HUES6 (cell line): ENCODE data around the gene PCDHA1.
A peak's percentile ranks its signal among the peaks of the same experiment; 100 is the strongest.
"Not testable (repeated sequence)": the region's sequence is repeated elsewhere in the genome, so short reads cannot be mapped to it uniquely, and the experiment has no call there.

Experiments used
- H3K27ac ChIP-seq: 2 replicates; pipeline ENCODE4 v1.7.0; 2013; ENCODE audit warnings: low read depth, mild to moderate bottlenecking, low read length, inconsistent platforms
- H3K27me3 ChIP-seq: 2 replicates; pipeline ENCODE4 v1.6.1; 2013; ENCODE audit warnings: low read length; ENCODE audit not compliant: control insufficient read depth, insufficient read depth
- H3K36me3 ChIP-seq: 2 replicates; pipeline ENCODE4 v1.6.1; 2013; ENCODE audit warnings: low read length; ENCODE audit not compliant: control insufficient read depth, insufficient read depth
- H3K4me1 ChIP-seq: 2 replicates; pipeline ENCODE4 v1.6.1; 2013; ENCODE audit warnings: low read length; ENCODE audit not compliant: control insufficient read depth, insufficient read depth
- H3K4me3 ChIP-seq: 2 replicates; pipeline ENCODE4 v1.5.1; 2013; ENCODE audit warnings: low read depth, low read length
- H3K9ac ChIP-seq: one replicate; pipeline ENCODE4 v1.6.1; 2013; ENCODE audit warnings: mild to moderate bottlenecking, low read length
- H3K9me3 ChIP-seq: 2 replicates; pipeline ENCODE4 v1.6.1; 2013; ENCODE audit warnings: low read depth, low read length; ENCODE audit not compliant: control insufficient read depth, insufficient read depth

PCDHA1 gene

DNA sequence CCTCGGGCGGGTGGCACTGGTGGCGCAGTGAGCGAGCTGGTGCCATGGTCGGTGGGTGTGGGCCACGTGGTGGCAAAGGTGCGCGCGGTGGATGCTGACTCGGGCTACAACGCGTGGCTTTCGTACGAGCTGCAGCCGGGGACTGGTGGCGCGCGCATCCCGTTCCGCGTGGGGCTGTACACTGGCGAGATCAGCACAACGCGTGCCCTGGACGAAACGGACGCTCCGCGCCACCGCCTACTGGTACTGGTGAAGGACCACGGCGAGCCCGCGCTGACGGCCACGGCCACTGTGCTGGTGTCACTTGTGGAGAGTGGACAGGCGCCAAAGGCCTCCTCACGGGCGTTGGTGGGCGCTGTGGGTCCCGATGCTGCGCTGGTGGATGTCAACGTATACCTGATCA, 22.9 kb downstream of the PCDHA1 start:
- no peaks in the 10 kb centered on the region for H3K4me1 ChIP-seq
- no peaks in the 10 kb centered on the region for H3K36me3 ChIP-seq
- no peak overlapping the region for H3K4me3 ChIP-seq
- no peaks in the 10 kb centered on the region for H3K27me3 ChIP-seq
- H3K9me3 ChIP-seq: 0 out of 2 replicates have a peak, but pooled peaks cover 2% of the 10 kb centered on the region
- no peak overlapping the region for H3K9ac ChIP-seq
- no peak overlapping the region for H3K27ac ChIP-seq

DNA sequence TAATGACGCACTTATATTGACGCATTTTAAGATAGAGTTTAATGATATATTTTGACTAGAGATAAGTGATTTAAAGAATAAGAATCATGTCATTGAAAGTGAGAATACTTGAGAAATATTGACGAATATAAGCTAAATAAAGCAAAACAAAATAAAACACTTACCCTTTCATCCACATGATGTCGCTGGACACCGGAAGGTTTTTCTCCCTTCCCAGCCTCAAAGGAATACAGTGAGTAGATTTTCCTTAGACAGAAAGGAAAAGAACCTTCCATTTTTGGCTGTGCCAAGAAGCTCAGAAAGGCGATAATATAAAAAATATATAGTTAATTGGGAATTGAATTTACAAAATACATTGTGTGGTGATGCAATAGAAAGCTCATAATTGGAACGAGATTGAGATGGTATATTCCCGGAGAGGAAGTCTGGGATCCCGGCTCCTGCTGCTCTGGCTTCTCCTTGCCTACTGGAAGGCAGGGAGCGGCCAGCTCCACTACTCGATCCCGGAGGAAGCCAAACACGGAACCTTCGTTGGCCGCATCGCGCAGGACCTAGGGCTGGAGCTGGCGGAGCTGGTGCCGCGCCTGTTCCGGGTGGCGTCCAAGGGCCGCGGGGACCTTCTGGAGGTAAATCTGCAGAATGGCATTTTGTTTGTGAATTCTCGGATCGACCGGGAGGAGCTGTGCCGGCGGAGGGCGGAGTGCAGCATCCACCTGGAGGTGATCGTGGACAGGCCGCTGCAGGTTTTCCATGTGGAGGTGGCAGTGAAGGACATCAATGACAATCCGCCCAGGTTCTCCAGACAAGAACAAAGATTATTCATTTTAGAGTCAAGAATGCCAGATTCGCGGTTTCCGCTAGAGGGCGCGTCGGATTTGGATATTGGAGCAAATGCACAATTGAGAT, 35.7 kb downstream of the PCDHA1 start, which contains the start of gene PCDHA5:
Gene PCDHA5 (plus strand): TSS at position 239 of the 906 bp plus-strand sequence.
- Histone ChIP-seq H3K4me1 (no peaks in the 10 kb centered on the region), H3K9ac (no peak within 1 kb of the TSS), H3K9me3 (peaks cover 5% of the 10 kb centered on the region; the same call in 1 of the 2 replicates), H3K36me3 (no peaks in the 10 kb centered on the region), H3K27ac (no peak within 1 kb of the TSS), H3K4me3 (peak within 1 kb of the TSS; percentile 38; the same call in 1 of the 2 replicates), H3K27me3 (no peaks in the 10 kb centered on the region)

DNA sequence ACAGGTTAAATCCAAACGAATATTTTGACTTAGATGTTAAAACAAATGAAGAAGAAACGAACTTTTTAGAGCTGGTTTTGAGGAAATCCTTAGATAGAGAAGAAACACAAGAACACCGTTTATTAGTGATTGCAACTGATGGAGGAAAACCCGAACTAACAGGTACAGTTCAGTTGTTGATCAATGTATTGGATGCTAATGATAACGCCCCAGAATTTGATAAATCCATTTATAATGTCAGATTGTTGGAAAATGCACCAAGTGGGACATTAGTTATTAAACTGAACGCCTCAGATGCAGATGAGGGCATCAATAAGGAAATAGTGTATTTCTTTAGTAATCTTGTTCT, 36.3 kb downstream of the PCDHA1 start:
- Histone ChIP-seq H3K9ac (no peak overlapping the region), H3K4me1 (no peaks in the 10 kb centered on the region), H3K4me3 (no peak overlapping the region), H3K9me3 (peaks cover 5% of the 10 kb centered on the region; the same call in 1 of the 2 replicates), H3K27me3 (no peaks in the 10 kb centered on the region), H3K36me3 (no peaks in the 10 kb centered on the region), H3K27ac (no peak overlapping the region)

DNA sequence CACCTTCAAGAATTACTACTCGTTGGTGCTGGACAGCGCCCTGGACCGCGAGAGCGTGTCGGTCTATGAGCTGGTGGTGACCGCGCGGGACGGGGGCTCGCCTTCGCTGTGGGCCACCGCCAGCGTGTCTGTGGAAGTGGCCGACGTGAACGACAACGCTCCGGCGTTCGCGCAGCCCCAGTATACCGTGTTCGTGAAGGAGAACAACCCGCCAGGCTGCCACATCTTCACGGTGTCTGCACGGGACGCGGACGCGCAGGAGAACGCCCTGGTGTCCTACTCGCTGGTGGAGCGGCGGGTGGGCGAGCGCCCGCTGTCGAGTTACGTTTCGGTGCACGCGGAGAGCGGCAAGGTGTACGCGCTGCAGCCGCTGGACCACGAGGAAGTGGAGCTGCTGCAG, 37.0 kb downstream of the PCDHA1 start:
- H3K4me3 ChIP-seq, H3K4me1 ChIP-seq, H3K9ac ChIP-seq, H3K27ac ChIP-seq, H3K27me3 ChIP-seq, H3K9me3 ChIP-seq, H3K36me3 ChIP-seq: not testable (repeated sequence)

DNA sequence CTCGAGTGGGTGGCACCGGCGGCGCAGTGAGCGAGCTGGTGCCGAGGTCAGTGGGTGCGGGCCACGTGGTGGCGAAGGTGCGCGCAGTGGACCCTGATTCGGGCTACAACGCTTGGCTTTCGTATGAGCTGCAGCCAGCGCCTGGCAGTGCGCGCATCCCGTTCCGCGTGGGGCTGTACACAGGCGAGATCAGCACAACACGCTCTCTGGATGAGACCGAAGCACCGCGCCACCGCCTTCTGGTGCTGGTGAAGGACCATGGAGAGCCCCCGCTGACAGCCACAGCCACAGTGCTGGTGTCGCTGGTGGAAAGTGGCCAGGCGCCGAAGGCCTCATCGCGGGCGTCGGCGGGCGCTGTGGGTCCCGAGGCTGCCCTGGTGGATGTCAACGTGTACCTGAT, 37.5 kb downstream of the PCDHA1 start:
- H3K4me3 ChIP-seq: no peak overlapping the region
- no peaks in the 10 kb centered on the region for H3K36me3 ChIP-seq
- no peak overlapping the region for H3K27ac ChIP-seq
- H3K9me3 ChIP-seq: peaks cover 5% of the 10 kb centered on the region; the same call in 1 of the 2 replicates
- no peaks in the 10 kb centered on the region for H3K4me1 ChIP-seq
- H3K27me3 ChIP-seq: no peaks in the 10 kb centered on the region
- H3K9ac ChIP-seq: no peak overlapping the region

- H3K27ac ChIP-seq: no peak within 1 kb of the TSS
- no peaks in the 10 kb centered on the region for H3K27me3 ChIP-seq
- H3K36me3 ChIP-seq: no peaks in the 10 kb centered on the region
- no peaks in the 10 kb centered on the region for H3K4me1 ChIP-seq
- H3K4me3 ChIP-seq: peak within 1 kb of the TSS; percentile 31; the same call in 1 of the 2 replicates
- peaks cover 5% of the 10 kb centered on the region; the same call in 1 of the 2 replicates for H3K9me3 ChIP-seq
- no peak within 1 kb of the TSS for H3K9ac ChIP-seq
Measured at GRCh38 chr5:140827704-140828361, 41.9 kb downstream of the PCDHA1 start, which contains the start of gene PCDHA6. Gene PCDHA6 (plus strand): TSS chr5:140827960. CDS start chr5:140828092, 132 bp downstream.

DNA sequence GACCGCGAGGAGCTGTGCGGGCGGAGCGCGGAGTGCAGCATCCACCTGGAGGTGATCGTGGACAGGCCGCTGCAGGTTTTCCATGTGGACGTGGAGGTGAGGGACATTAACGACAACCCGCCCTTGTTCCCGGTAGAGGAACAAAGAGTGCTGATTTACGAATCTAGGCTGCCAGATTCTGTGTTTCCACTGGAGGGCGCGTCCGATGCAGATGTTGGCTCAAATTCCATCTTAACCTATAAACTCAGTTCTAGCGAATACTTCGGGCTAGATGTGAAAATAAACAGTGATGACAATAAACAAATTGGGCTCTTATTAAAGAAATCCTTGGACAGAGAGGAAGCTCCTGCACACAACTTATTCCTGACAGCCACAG, 42.4 kb downstream of the PCDHA1 start:
- H3K27ac ChIP-seq: no peak overlapping the region
- peaks cover 5% of the 10 kb centered on the region; the same call in 1 of the 2 replicates for H3K9me3 ChIP-seq
- H3K4me3 ChIP-seq: no peak overlapping the region; the same call in 1 of the 2 replicates
- H3K4me1 ChIP-seq: no peaks in the 10 kb centered on the region
- H3K27me3 ChIP-seq: no peaks in the 10 kb centered on the region
- no peak overlapping the region for H3K9ac ChIP-seq
- H3K36me3 ChIP-seq: no peaks in the 10 kb centered on the region

DNA sequence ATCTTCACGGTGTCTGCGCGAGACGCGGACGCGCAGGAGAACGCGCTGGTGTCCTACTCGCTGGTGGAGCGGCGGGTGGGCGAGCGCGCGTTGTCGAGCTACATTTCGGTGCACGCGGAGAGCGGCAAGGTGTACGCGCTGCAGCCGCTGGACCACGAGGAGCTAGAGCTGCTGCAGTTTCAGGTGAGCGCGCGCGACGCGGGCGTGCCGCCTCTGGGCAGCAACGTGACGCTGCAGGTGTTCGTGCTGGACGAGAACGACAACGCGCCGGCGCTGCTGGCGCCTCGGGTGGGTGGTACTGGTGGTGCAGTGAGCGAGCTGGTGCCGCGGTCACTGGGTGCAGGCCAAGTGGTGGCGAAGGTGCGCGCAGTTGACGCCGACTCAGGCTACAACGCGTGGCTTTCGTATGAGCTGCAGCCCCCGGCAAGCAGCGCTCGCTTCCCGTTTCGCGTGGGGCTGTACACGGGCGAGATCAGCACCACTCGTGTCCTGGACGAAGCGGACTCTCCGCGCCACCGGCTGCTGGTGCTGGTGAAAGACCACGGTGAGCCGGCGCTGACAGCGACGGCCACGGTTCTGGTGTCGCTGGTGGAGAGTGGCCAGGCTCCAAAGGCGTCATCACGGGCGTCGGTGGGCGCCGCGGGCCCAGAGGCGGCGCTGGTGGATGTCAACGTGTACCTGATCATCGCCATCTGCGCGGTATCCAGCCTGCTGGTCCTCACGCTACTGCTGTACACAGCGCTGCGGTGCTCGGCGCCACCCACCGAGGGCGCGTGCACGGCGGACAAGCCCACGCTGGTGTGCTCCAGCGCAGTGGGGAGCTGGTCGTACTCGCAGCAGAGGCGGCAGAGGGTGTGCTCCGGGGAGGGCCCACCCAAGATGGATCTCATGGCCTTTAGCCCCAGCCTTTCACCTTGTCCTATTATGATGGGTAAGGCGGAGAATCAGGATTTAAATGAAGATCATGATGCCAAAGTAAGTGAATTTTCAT, 43.9 kb downstream of the PCDHA1 start:
- H3K9me3 ChIP-seq, H3K4me3 ChIP-seq, H3K9ac ChIP-seq, H3K36me3 ChIP-seq, H3K27ac ChIP-seq, H3K4me1 ChIP-seq, H3K27me3 ChIP-seq: not testable (repeated sequence)

DNA sequence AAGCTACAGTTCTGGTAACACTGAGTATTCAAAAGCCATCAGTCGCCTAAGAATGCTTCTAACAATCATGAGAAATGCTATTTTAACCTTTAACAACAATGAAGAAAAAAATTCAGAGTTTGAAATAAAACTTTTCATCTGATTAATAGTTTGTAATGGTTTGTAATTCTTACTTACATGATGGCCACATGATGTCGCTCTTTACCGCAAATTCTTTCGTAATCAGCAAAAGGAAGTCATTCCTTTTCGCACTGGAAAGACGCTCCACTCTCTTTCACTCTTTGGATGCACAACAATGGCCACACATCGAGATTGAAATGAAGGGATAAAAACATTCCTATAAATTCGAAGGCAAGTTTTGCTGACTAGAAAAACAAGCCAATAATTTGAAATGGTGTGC, 48.1 kb downstream of the PCDHA1 start, which contains the start of gene PCDHA7:
Gene PCDHA7 (plus strand): TSS at position 277 of the 400 bp plus-strand sequence. CDS start 115 bp downstream, at position 392.
- H3K4me1 ChIP-seq: no peaks in the 10 kb centered on the region
- H3K27ac ChIP-seq: no peak within 1 kb of the TSS
- no peaks in the 10 kb centered on the region for H3K27me3 ChIP-seq
- peaks cover 3% of the 10 kb centered on the region; the same call in 1 of the 2 replicates for H3K36me3 ChIP-seq
- peaks cover 7% of the 10 kb centered on the region for H3K9me3 ChIP-seq
- H3K9ac ChIP-seq: no peak within 1 kb of the TSS
- H3K4me3 ChIP-seq: peak within 1 kb of the TSS; percentile 41; the same call in 1 of the 2 replicates

DNA sequence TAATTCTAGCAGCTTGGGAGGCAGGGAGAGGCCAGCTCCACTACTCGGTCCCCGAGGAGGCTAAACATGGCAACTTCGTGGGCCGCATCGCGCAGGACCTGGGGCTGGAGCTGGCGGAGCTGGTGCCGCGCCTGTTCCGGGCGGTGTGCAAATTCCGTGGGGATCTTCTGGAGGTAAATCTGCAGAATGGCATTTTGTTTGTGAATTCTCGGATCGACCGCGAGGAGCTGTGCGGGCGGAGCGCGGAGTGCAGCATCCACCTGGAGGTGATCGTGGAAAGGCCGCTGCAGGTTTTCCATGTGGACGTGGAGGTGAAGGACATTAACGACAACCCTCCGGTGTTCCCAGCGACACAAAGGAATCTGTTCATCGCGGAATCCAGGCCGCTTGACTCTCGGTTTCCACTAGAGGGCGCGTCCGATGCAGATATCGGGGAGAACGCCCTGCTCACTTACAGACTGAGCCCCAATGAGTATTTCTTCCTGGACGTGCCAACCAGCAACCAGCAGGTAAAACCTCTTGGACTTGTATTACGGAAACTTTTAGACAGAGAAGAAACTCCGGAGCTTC, 48.6 kb downstream of the PCDHA1 start:
- H3K27me3 ChIP-seq, H3K4me1 ChIP-seq, H3K9me3 ChIP-seq, H3K27ac ChIP-seq, H3K9ac ChIP-seq, H3K36me3 ChIP-seq: not testable (repeated sequence)
- peak overlapping the region; percentile 41; the same call in 1 of the 2 replicates for H3K4me3 ChIP-seq
